OCI-LY7 (cell line): Measurements from ENCODE around the gene CTNND2. TPM values are rescaled to one million over a fixed set of nuclear protein-coding genes. Genes with fewer than 3 reads are reported as not detected.

ENCODE experiments used
- BruUV-seq: library from RNA; stranded (reverse); fragments of 400-500 nt; replicated peaks from 2 replicates; lab custom pipeline; 2021; lab: Mats Ljungman, UMichigan
- CTCF ChIA-PET: fragments of 300-600 bp; sonication (Branson Sonifier 250); formaldehyde crosslinking; loops from one replicate; lab custom pipeline; 2022; ENCODE audit warnings: antibody characterized with exemption; ENCODE audit not compliant: unreplicated experiment; lab: Charles Lee
- POLR2A ChIA-PET: fragments of 300-600 bp; sonication (Branson Sonifier 250); formaldehyde crosslinking; loops from one replicate; lab custom pipeline; 2022; ENCODE audit warnings: antibody characterized with exemption; lab: Charles Lee
- DNase-seq: peaks from one replicate; pipeline ENCODE4 v3.0.0-alpha.2; 2015; ENCODE audit warnings: low spot score
- H2AFZ ChIP-seq: fragments of 200-600 bp; sonication (generic), shearing (Covaris generic); 2 replicates; pipeline ENCODE4 v1.6.1; 2014; ENCODE audit warnings: mild to moderate bottlenecking, antibody characterized with exemption, low read length, moderate library complexity
- H3K27ac ChIP-seq: fragments of 200-600 bp; sonication (generic); 2 replicates; pipeline ENCODE4 v1.5.1; 2014; ENCODE audit warnings: mixed run types, low read depth, mild to moderate bottlenecking, moderate library complexity, low read length, inconsistent platforms; ENCODE audit not compliant: poor library complexity, severe bottlenecking
- H3K36me3 ChIP-seq: fragments of 200-600 bp; sonication (generic); 2 replicates; pipeline ENCODE4 v1.6.1; 2014; ENCODE audit warnings: mild to moderate bottlenecking, antibody characterized with exemption, low read length, moderate library complexity, mixed read lengths; ENCODE audit not compliant: insufficient read depth
- H3K4me1 ChIP-seq: fragments of 200-600 bp; sonication (generic); 2 replicates; pipeline ENCODE4 v1.5.1; 2014; ENCODE audit warnings: mild to moderate bottlenecking, low read length; ENCODE audit not compliant: insufficient read depth, poor library complexity, severe bottlenecking
- H3K4me2 ChIP-seq: fragments of 200-600 bp; sonication (generic); 2 replicates; pipeline ENCODE4 v1.6.1; 2014; ENCODE audit warnings: mild to moderate bottlenecking, low read length
- H3K4me3 ChIP-seq: fragments of 200-600 bp; sonication (generic); 2 replicates; pipeline ENCODE4 v1.5.1; 2014; ENCODE audit warnings: mild to moderate bottlenecking, low read depth, low read length; ENCODE audit not compliant: poor library complexity, severe bottlenecking
- H3K79me2 ChIP-seq: fragments of 200-600 bp; sonication (generic); 2 replicates; pipeline ENCODE4 v1.6.1; 2016; ENCODE audit warnings: low read depth, mild to moderate bottlenecking, low read length, moderate library complexity, mixed read lengths; ENCODE audit not compliant: insufficient read depth
- H3K9me2 ChIP-seq: fragments of 200-600 bp; sonication (generic); 2 replicates; pipeline ENCODE4 v1.6.1; 2016; ENCODE audit warnings: mild to moderate bottlenecking, low read length, mixed read lengths; ENCODE audit not compliant: insufficient read depth
- H3K9me3 ChIP-seq: fragments of 200-600 bp; sonication (generic); 2 replicates; pipeline ENCODE4 v1.6.1; 2014; ENCODE audit warnings: mild to moderate bottlenecking, mixed run types, low read length, mixed read lengths
- H4K20me1 ChIP-seq: fragments of 200-600 bp; sonication (generic); 2 replicates; pipeline ENCODE4 v1.6.1; 2014; ENCODE audit warnings: mild to moderate bottlenecking, antibody characterized with exemption, low read length, moderate library complexity, mixed read lengths; ENCODE audit not compliant: insufficient read depth
- EZH2phosphoT487 ChIP-seq: fragments of 200-600 bp; sonication (generic); IDR thresholded peaks from 2 replicates; pipeline ENCODE4 v1.6.1; 2018; ENCODE audit warnings: low read depth, borderline replicate concordance, mild to moderate bottlenecking, mixed run types, antibody characterized with exemption, low read length, moderate library complexity, mixed read lengths
- intact Hi-C: fragments of 100-400 bp; cut with micrococcal nuclease; formaldehyde crosslinking; loops from one replicate; pipeline ENCODE4 v1.10.0; 2022; ENCODE audit not compliant: unreplicated experiment
- total RNA-seq, 2 experiments: library from RNA; depleted of rRNA in 1 of 2; stranded (reverse); fragments of >200 nt in 1 of 2; shearing (Covaris generic) in 1 of 2; gene quantifications; 2 replicates each; pipeline ENCODE4 v1.2.3, GENCODE V29; 2014 to 2022
- TF ChIP-seq, protein P1 (sequence below): fragments of 200-600 bp; sonication (generic); conservative IDR thresholded peaks from 2 replicates; pipeline ENCODE4 v1.5.1; 2014; ENCODE audit warnings: mild to moderate bottlenecking, antibody characterized with exemption, low read length, moderate library complexity, mixed read lengths

Gene CTNND2
- total RNA-seq, 2 experiments from 2014 or later, result not detected

DNA sequence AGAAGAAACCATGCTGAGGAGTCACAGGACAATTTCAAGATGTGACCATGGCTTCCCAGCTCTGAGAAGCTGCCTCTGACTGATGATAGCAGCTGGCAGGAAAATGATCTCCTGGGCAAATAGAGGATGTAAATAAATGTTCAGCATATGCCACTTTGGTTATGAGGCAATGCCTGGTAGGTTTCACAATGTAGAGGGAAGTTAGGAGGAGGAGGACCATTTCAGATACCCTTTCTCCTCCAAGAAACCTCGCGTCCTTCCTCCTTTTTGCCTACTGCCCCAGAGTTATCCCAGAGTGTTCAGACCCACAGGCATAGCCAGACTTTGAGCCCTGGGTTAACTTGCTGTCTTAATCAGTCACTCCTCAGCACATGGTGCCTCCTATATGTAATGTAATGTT, 601.6 kb downstream of the CTNND2 start:
- no peak overlapping the region for H3K4me3 ChIP-seq
- H3K4me1 ChIP-seq, result no peaks in the 10 kb centered on the region
- TF ChIP-seq, protein P1, sequence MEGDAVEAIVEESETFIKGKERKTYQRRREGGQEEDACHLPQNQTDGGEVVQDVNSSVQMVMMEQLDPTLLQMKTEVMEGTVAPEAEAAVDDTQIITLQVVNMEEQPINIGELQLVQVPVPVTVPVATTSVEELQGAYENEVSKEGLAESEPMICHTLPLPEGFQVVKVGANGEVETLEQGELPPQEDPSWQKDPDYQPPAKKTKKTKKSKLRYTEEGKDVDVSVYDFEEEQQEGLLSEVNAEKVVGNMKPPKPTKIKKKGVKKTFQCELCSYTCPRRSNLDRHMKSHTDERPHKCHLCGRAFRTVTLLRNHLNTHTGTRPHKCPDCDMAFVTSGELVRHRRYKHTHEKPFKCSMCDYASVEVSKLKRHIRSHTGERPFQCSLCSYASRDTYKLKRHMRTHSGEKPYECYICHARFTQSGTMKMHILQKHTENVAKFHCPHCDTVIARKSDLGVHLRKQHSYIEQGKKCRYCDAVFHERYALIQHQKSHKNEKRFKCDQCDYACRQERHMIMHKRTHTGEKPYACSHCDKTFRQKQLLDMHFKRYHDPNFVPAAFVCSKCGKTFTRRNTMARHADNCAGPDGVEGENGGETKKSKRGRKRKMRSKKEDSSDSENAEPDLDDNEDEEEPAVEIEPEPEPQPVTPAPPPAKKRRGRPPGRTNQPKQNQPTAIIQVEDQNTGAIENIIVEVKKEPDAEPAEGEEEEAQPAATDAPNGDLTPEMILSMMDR, result no peak
- TF ChIP-seq EZH2phosphoT487, result no peak
- POLR2A ChIA-PET, result no interaction called here
- no peak for DNase-seq
- H3K9me3 ChIP-seq, result no peaks in the 10 kb centered on the region
- no peak overlapping the region for H3K4me2 ChIP-seq
- no peaks in the 10 kb centered on the region for H3K9me2 ChIP-seq
- no peaks in the 10 kb centered on the region for H3K36me3 ChIP-seq
- no peaks in the 10 kb centered on the region for H3K79me2 ChIP-seq
- BruUV-seq, result no TSS peak
- no peaks in the 10 kb centered on the region for H4K20me1 ChIP-seq
- no peak overlapping the region for H3K27ac ChIP-seq
- H2AFZ ChIP-seq, result no peak overlapping the region
- CTCF ChIA-PET, result no interaction called here
- intact Hi-C loops, result no loop called here

DNA sequence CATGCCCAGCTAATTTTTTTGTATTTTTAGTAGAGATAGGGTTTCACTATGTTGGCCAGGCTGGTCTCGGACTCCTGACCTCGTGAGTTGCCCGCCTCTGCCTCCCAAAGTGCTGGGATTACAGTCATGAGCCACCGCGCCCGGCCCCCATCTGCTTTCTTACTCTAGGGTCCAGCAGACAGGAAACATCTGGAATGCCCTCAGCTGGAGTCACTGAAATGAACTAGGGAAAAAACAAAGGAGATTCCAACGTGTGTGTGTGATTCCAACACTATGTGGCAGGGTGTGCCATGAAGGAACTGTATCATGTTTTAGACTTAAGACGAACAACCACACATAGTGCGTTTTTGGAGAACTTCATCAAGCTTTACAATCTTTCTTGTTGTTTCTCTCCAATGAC, 603.1 kb downstream of the CTNND2 start:
- BruUV-seq, result no TSS peak

DNA sequence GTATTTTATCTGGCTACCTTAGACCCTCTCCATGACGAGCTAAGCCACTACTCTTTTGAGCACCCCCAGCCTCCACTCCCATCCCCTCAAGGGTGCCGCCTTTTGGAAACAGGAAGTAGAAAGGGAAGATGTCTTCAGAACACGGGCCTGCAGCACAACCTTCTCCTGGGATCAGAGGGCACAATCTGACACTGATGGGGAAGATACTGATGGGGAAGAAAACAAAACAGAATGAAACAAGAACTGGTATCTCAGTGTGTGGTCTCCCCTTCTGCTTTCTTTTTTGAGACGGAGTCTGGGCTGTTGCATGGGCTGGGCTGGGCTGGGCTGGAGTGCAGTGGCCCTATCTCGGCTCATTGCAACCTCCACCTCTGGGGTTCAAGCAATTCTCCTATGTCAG, 603.5 kb downstream of the CTNND2 start:
- H2AFZ ChIP-seq, result no peak overlapping the region
- H3K9me2 ChIP-seq, result no peaks in the 10 kb centered on the region
- BruUV-seq, result no TSS peak
- ChIA-PET CTCF (no interaction called here), POLR2A (no interaction called here)
- H3K4me1 ChIP-seq, result no peaks in the 10 kb centered on the region
- H3K9me3 ChIP-seq, result no peaks in the 10 kb centered on the region
- intact Hi-C loops, result no loop called here
- H4K20me1 ChIP-seq, result no peaks in the 10 kb centered on the region
- H3K36me3 ChIP-seq, result no peaks in the 10 kb centered on the region
- H3K4me3 ChIP-seq, result no peak overlapping the region
- H3K4me2 ChIP-seq, result no peak overlapping the region
- TF ChIP-seq, protein P1, result no peak
- TF ChIP-seq EZH2phosphoT487, result no peak
- no peak for DNase-seq
- H3K27ac ChIP-seq, result no peak overlapping the region
- H3K79me2 ChIP-seq, result no peaks in the 10 kb centered on the region

More for the DNA sequence above, 603.1 kb downstream of the CTNND2 start:
- H3K4me1 ChIP-seq, result no peaks in the 10 kb centered on the region
- ChIA-PET POLR2A (no interaction called here), CTCF (no interaction called here)
- H3K36me3 ChIP-seq, result no peaks in the 10 kb centered on the region
- intact Hi-C loops, result no loop called here
- H2AFZ ChIP-seq, result no peak overlapping the region
- H3K4me3 ChIP-seq, result no peak overlapping the region
- no peak for DNase-seq
- TF ChIP-seq, protein P1, result no peak
- no peak for TF ChIP-seq EZH2phosphoT487
- no peaks in the 10 kb centered on the region for H4K20me1 ChIP-seq
- H3K27ac ChIP-seq, result no peak overlapping the region
- H3K79me2 ChIP-seq, result no peaks in the 10 kb centered on the region
- no peaks in the 10 kb centered on the region for H3K9me2 ChIP-seq
- H3K4me2 ChIP-seq, result no peak overlapping the region
- no peaks in the 10 kb centered on the region for H3K9me3 ChIP-seq
